Lung (tissue), 12 donors: ENCODE results near the gene NPAS3. TPM values are rescaled to one million over a fixed set of nuclear protein-coding genes. Genes with fewer than 3 reads are reported as not detected.

Experiments
- ATAC-seq: fragments of 200-7000 bp; cut with Tn5 transposase; one replicate; pipeline ENCODE4 v1.9.1; 2020; ENCODE audit warnings: moderate number of reproducible peaks; ENCODE audit not compliant: insufficient read depth, low FRiP score
- DNase-seq, 3 donors: peaks; one replicate each; pipeline ENCODE4 v3.0.0-alpha.2; 2013 to 2017
- H3K27ac ChIP-seq, 2 donors: one replicate each; pipeline ENCODE4 v1.5.1; 2013; ENCODE audit warnings: mild to moderate bottlenecking in 2 of 2, moderate library complexity in 2 of 2, control low read depth in 1 of 2, inconsistent platforms in 1 of 2, low read depth in 1 of 2, low read length in 1 of 2
- H3K27me3 ChIP-seq, 3 donors: one replicate each; pipeline ENCODE4 v1.5.1; 2013; ENCODE audit warnings: low read length in 2 of 3; ENCODE audit not compliant: control insufficient read depth in 3 of 3, insufficient read depth in 3 of 3
- H3K36me3 ChIP-seq, 4 donors: one replicate each; pipeline ENCODE4 v1.5.1; 2013; ENCODE audit warnings: low read length in 4 of 4, mild to moderate bottlenecking in 1 of 4, moderate library complexity in 1 of 4; ENCODE audit not compliant: control insufficient read depth in 4 of 4, insufficient read depth in 4 of 4
- H3K4me1 ChIP-seq, 5 donors: one replicate each; pipeline ENCODE4 v1.5.1; 2013; ENCODE audit warnings: low read length in 5 of 5, mild to moderate bottlenecking in 2 of 5, moderate library complexity in 1 of 5; ENCODE audit not compliant: control insufficient read depth in 5 of 5, insufficient read depth in 5 of 5
- H3K4me3 ChIP-seq: one replicate; pipeline ENCODE4 v1.5.1; 2013; ENCODE audit warnings: mild to moderate bottlenecking, control low read depth, moderate library complexity
- H3K9ac ChIP-seq, 2 donors: one replicate each; pipeline ENCODE4 v1.5.1; 2013; ENCODE audit warnings: low read length in 2 of 2, control low read depth in 1 of 2; ENCODE audit not compliant: insufficient read depth in 1 of 2
- H3K9me3 ChIP-seq, 4 donors: one replicate each; pipeline ENCODE4 v1.5.1; 2013; ENCODE audit warnings: low read length in 3 of 4, mild to moderate bottlenecking in 1 of 4, moderate library complexity in 1 of 4; ENCODE audit not compliant: control insufficient read depth in 4 of 4, insufficient read depth in 3 of 4
- CTCF ChIP-seq: IDR thresholded peaks from 2 replicates; pipeline ENCODE4 v1.5.1; 2012; ENCODE audit warnings: mild to moderate bottlenecking; ENCODE audit errors: control extremely low read depth, extremely low read depth
- WGBS, 2 donors: extraction: QIAGEN DNeasy Blood & Tissue Kit; methylation state at CpG; one replicate each; pipeline ENCODE4 v1.1.7; 2013; 5-methylcytosine and 5-hydroxymethylcytosine counted together
- polyA plus RNA-seq, 2 donors: library from polyadenylated mRNA; stranded (reverse); fragments of 200-250 nt; gene quantifications; one replicate each; pipeline ENCODE4 v1.2.1, GENCODE V29; 2013
- total RNA-seq, 2 donors: library from RNA; depleted of rRNA in 1 of 2; stranded (reverse); fragments of >200 nt in 1 of 2; gene quantifications; one replicate each; pipeline ENCODE4 v1.2.1, GENCODE V29; 2014 to 2021
- donor health status: control.
- donor health status: control.
- donor health status: Bipolar disorder and iron deficiency.
- donor health status: healthy.
- donor health status: DM: yes; HTN: yes; CAD: no.

Gene NPAS3
- total and polyA plus RNA-seq, 4 donors, result 0.13 to 0.48 (median 0.33) TPM

GRCh38 chr14:33362934-33363333, 424.3 kb downstream of the NPAS3 start:
- ATAC-seq, result no peak
- DNase-seq, result no peak
- no peak overlapping the region for H3K9ac ChIP-seq
- no peak overlapping the region for H3K27ac ChIP-seq
- no peaks in the 10 kb centered on the region for H3K36me3 ChIP-seq
- TF ChIP-seq CTCF, result no peak
- no peaks in the 10 kb centered on the region for H3K9me3 ChIP-seq
- H3K4me1 ChIP-seq, result no peaks in the 10 kb centered on the region
- no peak overlapping the region for H3K4me3 ChIP-seq
- WGBS, 2 donors, result 87 to 91% methylated on average over 6 of the region's 6 CpGs
- peaks cover 0 to 4% (median 2%) of the 10 kb centered on the region in 3 donors for H3K27me3 ChIP-seq

- Histone ChIP-seq H3K9ac (no peak overlapping the region), H3K27ac (no peak overlapping the region), H3K9me3 (no peaks in the 10 kb centered on the region), H3K27me3 (peaks cover 0 to 4% (median 2%) of the 10 kb centered on the region in 3 donors), H3K36me3 (no peaks in the 10 kb centered on the region), H3K4me1 (no peaks in the 10 kb centered on the region), H3K4me3 (no peak overlapping the region)
- ATAC-seq (no peak), DNase-seq (peak in 2 of 3 donors; percentile 21 to 37)
- 81 to 82% methylated on average over 3 of the region's 3 CpGs for whole genome bisulfite sequencing, 2 donors
- no peak for TF ChIP-seq CTCF
Measured at GRCh38 chr14:33363682-33364081, 425.0 kb downstream of the NPAS3 start.

- peak in 1 of 3 donors; percentile 19 for DNase-seq
Measured at GRCh38 chr14:33364466-33364865, 425.8 kb downstream of the NPAS3 start.

More at GRCh38 chr14:33364466-33364865, 425.8 kb downstream of the NPAS3 start:
- Histone ChIP-seq H3K27ac (no peak overlapping the region), H3K9me3 (no peaks in the 10 kb centered on the region), H3K4me3 (no peak overlapping the region), H3K9ac (no peak overlapping the region), H3K36me3 (no peaks in the 10 kb centered on the region), H3K4me1 (no peaks in the 10 kb centered on the region), H3K27me3 (peaks cover 0 to 4% (median 2%) of the 10 kb centered on the region in 3 donors)
- WGBS, 2 donors, result 77% methylated on average over 4 of the region's 4 CpGs
- no peak for ATAC-seq
- TF ChIP-seq CTCF, result no peak
